ENCODE data around the gene WBP1. TPM values are rescaled to one million over a fixed set of nuclear protein-coding genes. Genes with fewer than 3 reads are reported as not detected.

WBP1 gene
- total RNA-seq, 1 experiment from 2014 or later, result 37.9 TPM

GRCh38 chr2:74499940-74500577 lies 41.8 kb downstream of the WBP1 start:
- H3K36me3 ChIP-seq (ENCODE audit: insufficient read depth, low read length, poor library complexity, severe bottlenecking), result peaks cover 4% of the 10 kb centered on the region
- DNase-seq (ENCODE audit: low spot score), result no peak
- H3K4me3 ChIP-seq (ENCODE audit: low read depth, low read length, poor library complexity, severe bottlenecking), result no peak overlapping the region
- H3K27ac ChIP-seq (ENCODE audit: low read depth, low read length, poor library complexity, severe bottlenecking), result no peak overlapping the region
- TF ChIP-seq EZH2 (IDR thresholded peaks at IDR 0.05; ENCODE audit: borderline replicate concordance, low read depth, low read length, poor library complexity, severe bottlenecking) (no peak), CTCF (conservative IDR thresholded peaks at IDR 0.05; ENCODE audit: low read depth, low read length) (no peak)
- ChIA-PET CTCF (no interaction called here), POLR2A (ENCODE audit: low non-redundant PET) (interaction anchor here (0.5 kb wide), 1 partner anchor 109 kb away, joined by 3 read pairs; no protein-coding TSS in a partner anchor)
- H3K27me3 ChIP-seq (replicated peaks; ENCODE audit: insufficient read depth, low read depth, low read length, poor library complexity), result peaks cover 31% of the 10 kb centered on the region
- H3K4me1 ChIP-seq (ENCODE audit: insufficient read depth, low read length, poor library complexity, severe bottlenecking), result peaks cover 5% of the 10 kb centered on the region
- no peaks in the 10 kb centered on the region for H3K9me3 ChIP-seq (ENCODE audit: low read depth, low read length, poor library complexity, severe bottlenecking)
- intact Hi-C loops (cut with micrococcal nuclease; ENCODE audit: unreplicated experiment), result no loop called here
- no TSS peak for BruUV-seq (replicated peaks)

GRCh38 chr2:74500578-74500946 lies 42.3 kb downstream of the WBP1 start:
- no peak for DNase-seq (ENCODE audit: low spot score)
- Histone ChIP-seq H3K36me3 (ENCODE audit: insufficient read depth, low read length, poor library complexity, severe bottlenecking) (peaks cover 9% of the 10 kb centered on the region), H3K27me3 (replicated peaks; ENCODE audit: insufficient read depth, low read depth, low read length, poor library complexity) (peaks cover 31% of the 10 kb centered on the region), H3K27ac (ENCODE audit: low read depth, low read length, poor library complexity, severe bottlenecking) (no peak overlapping the region), H3K9me3 (ENCODE audit: low read depth, low read length, poor library complexity, severe bottlenecking) (no peaks in the 10 kb centered on the region), H3K4me1 (ENCODE audit: insufficient read depth, low read length, poor library complexity, severe bottlenecking) (peaks cover 6% of the 10 kb centered on the region), H3K4me3 (ENCODE audit: low read depth, low read length, poor library complexity, severe bottlenecking) (no peak overlapping the region)
- intact Hi-C loops (cut with micrococcal nuclease; ENCODE audit: unreplicated experiment), result no loop called here
- TF ChIP-seq EZH2 (IDR thresholded peaks at IDR 0.05; ENCODE audit: borderline replicate concordance, low read depth, low read length, poor library complexity, severe bottlenecking) (no peak), CTCF (conservative IDR thresholded peaks at IDR 0.05; ENCODE audit: low read depth, low read length) (no peak)
- no TSS peak for BruUV-seq (replicated peaks)
- POLR2A ChIA-PET (ENCODE audit: low non-redundant PET), result interaction anchor here (0.5 kb wide), 1 partner anchor 109 kb away, joined by 3 read pairs; no protein-coding TSS in a partner anchor
- CTCF ChIA-PET, result no interaction called here

DNA sequence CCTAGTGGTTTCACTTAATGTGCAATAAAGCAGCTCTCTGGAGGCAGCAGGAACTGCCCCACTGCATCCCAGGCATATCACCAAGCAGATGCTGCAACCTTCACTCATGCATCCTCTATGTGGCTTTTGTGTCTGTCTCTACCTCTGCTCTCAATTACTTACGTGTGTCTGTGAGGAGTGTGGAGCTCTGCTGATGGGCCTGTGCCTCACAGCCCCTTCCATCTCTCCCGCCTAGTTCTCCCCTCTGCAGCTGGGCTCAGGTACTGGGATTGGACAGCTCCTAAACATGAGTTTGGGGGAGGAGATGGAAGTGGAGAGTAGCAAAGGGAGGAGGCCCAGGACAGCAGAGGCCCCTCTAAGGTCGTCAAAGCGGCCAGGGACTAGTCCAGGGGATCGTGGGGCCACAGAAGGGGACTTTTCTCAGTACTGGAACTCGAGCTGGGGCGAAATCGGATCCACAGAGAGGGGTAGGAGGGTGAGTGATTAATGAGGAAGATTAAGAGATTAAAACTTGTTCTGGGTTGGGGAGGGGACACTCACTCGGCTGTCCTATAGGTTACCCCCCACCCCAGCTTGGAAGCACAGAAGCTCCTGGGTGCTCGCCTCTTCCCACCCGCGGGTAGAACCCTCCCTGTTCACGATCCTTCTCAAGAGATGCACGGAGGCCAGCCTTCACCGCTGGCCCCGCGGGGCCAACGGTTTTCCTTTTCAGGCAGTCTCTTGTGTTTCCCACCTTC lies 43.3 kb downstream of the WBP1 start:
- Histone ChIP-seq H3K27me3 (replicated peaks; ENCODE audit: insufficient read depth, low read depth, low read length, poor library complexity) (peaks cover 31% of the 10 kb centered on the region), H3K4me3 (ENCODE audit: low read depth, low read length, poor library complexity, severe bottlenecking) (no peak overlapping the region)

More for the DNA sequence above, 43.3 kb downstream of the WBP1 start:
- Histone ChIP-seq H3K4me1 (ENCODE audit: insufficient read depth, low read length, poor library complexity, severe bottlenecking) (peaks cover 10% of the 10 kb centered on the region), H3K36me3 (ENCODE audit: insufficient read depth, low read length, poor library complexity, severe bottlenecking) (peaks cover 14% of the 10 kb centered on the region), H3K27ac (ENCODE audit: low read depth, low read length, poor library complexity, severe bottlenecking) (no peak overlapping the region), H3K9me3 (ENCODE audit: low read depth, low read length, poor library complexity, severe bottlenecking) (no peaks in the 10 kb centered on the region)
- POLR2A ChIA-PET (ENCODE audit: low non-redundant PET), result no interaction called here
- DNase-seq (ENCODE audit: low spot score), result no peak
- CTCF ChIA-PET, result no interaction called here
- intact Hi-C loops (cut with micrococcal nuclease; ENCODE audit: unreplicated experiment), result no loop called here
- TF ChIP-seq CTCF (conservative IDR thresholded peaks at IDR 0.05; ENCODE audit: low read depth, low read length) (no peak), EZH2 (IDR thresholded peaks at IDR 0.05; ENCODE audit: borderline replicate concordance, low read depth, low read length, poor library complexity, severe bottlenecking) (no peak)
- no TSS peak for BruUV-seq (replicated peaks)

Data from A673 (cell line).